ENCODE results near the gene COMMD1. TPM values are rescaled to one million over a fixed set of nuclear protein-coding genes. Genes with fewer than 3 reads are reported as not detected.
A peak's percentile ranks its signal among the peaks of the same experiment; 100 is the strongest.
"Not testable (repeated sequence)": the region's sequence is repeated elsewhere in the genome, so short reads cannot be mapped to it uniquely, and the experiment has no call there.

Gene COMMD1
- total RNA-seq, 1 experiment from 2014 or later = 32.4 TPM

DNA sequence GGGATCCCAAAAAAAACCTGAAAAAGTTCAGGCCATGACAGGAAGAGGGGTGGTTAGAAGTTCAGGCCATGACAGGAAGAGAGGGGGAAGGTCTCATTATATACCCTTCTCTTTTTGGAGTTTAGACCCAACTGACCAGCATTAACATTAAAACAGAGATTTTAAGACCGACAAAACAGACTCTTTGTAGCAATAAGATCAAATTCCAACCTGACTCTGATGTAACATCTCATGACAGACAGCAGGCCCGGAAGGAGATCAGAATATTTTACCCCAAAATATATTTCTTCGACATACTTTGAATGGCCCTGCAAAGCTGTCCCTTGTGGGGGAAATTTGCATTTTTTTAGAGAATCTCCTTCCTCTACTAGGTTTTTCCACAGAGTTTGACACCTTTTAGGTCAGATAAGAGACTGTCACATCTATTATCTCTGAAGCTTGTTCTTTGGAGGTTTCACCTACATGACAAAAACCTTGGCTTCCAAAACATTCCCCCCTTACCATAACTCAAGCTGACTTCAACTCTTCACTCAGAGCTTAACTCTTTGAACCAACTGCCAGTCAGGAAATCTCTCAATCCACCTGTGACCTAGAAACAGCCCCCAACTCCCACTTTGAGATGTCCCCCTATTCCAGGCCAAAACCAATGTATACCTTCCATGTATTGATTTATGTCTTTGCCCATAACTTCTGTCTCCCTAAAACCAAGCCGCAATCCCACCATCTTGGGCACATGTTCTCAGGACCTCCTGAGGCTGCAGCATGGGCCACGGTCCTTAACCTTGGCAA is 239.4 kb downstream of the COMMD1 start:
- in situ Hi-C loops (cut with HindIII; ENCODE audit: low pct_unique_long_range_greater_than_20kb, low sequenced_read_pairs) = no loop called here
- DNase-seq (ENCODE audit: low read depth) = no peak

GRCh38 chr2:62145478-62146100 is 240.1 kb downstream of the COMMD1 start:
- in situ Hi-C loops (cut with HindIII; ENCODE audit: low pct_unique_long_range_greater_than_20kb, low sequenced_read_pairs) = no loop called here
- DNase-seq (ENCODE audit: low read depth) = no peak

- in situ Hi-C loops (cut with HindIII; ENCODE audit: low pct_unique_long_range_greater_than_20kb, low sequenced_read_pairs) = not testable (repeated sequence)
Measured at GRCh38 chr2:62146790-62147189, 241.3 kb downstream of the COMMD1 start.

DNA sequence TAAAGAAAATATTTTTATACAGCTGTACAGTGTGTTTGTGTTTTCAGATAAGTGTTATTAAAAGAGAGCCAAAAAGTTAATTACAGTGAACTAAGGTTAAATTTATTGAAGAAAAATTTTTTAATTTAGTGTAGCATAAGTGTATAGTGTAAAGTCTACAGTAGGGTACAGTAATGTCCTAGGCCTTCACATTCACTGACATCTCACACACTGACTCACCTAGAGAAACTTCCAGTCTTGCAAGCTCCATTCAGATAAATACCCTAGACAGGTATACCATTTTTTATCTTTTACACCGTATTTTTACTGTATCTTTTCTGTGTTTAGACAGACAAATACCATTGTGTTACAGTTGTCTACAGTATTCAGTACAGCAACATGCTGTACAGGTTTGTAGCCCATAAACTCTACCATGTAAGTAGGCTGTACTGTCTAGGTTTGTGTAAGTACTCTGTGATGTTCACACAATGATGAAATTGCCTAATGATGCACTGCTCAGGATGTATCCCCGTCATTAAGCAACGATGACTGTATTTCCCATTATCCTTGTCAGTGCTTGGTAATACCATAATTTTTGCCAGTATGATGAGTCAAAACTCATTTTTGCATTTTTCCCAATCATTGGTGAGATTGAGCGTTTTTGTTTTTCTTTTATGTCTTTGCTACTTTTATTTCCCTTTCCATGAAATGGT is 242.3 kb downstream of the COMMD1 start:
- in situ Hi-C loops (cut with HindIII; ENCODE audit: low pct_unique_long_range_greater_than_20kb, low sequenced_read_pairs) = no loop called here
- no peak for DNase-seq (ENCODE audit: low read depth)

More at GRCh38 chr2:62146790-62147189, 241.3 kb downstream of the COMMD1 start:
- not testable (repeated sequence) for DNase-seq (ENCODE audit: low read depth)

DNA sequence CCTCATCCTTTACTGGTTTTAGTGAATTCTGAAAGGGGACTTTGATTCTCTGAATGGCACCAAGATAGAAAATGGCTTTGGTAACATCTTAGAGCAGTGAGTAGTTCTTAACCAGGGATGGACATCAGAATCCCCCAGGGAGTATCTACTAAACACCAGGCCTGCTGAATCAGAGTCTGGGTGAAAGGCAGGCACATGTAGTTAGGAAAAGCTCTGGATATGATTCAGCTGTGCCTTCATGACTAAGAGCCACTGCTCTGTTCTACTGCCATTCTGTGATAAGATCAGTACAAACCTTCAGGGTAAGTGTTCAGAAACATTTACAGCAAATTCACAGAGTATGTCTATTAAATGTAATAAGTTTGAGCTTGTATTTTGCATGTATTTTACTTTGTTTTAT is 244.2 kb downstream of the COMMD1 start:
- in situ Hi-C loops (cut with HindIII; ENCODE audit: low pct_unique_long_range_greater_than_20kb, low sequenced_read_pairs) = no loop called here
- peak; percentile 19 for DNase-seq (ENCODE audit: low read depth)

DNA sequence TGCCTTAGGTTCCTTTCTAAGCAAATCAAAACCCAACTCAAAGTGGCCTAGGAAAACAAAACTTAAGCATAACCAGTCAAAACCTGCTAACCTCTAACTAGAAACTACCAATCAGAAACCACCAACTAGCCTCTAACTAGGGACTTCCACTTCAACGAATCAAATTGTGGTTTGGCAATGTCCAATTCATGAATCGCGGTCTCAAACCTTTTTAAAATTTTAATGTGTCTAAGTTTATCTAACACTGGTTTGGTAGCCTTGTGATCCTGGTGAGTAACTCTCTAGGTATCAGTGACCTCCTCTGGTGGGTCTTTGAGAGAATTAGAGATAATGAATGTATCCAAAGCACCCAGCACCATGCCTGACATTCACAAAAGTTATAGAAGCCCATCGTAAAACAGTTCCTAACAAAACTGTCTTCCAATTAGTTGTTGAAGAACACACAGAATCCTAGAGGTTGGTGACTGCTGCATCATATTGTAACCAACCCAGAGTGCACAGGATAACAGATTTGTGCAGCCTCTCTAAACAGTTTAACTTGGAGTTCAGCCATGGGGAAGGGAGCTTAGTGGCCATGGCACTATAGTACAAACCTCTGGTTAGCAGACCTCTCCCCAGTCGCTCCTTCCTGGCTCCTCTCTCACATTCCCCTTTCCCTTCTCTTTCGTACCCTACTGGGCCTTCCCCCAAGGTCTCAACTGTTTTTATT is 245.3 kb downstream of the COMMD1 start:
- in situ Hi-C loops (cut with HindIII; ENCODE audit: low pct_unique_long_range_greater_than_20kb, low sequenced_read_pairs) = no loop called here
- no peak for DNase-seq (ENCODE audit: low read depth)

GRCh38 chr2:62151306-62151638 is 245.8 kb downstream of the COMMD1 start:
- DNase-seq (ENCODE audit: low read depth) = no peak
- in situ Hi-C loops (cut with HindIII; ENCODE audit: low pct_unique_long_range_greater_than_20kb, low sequenced_read_pairs) = no loop called here

DNA sequence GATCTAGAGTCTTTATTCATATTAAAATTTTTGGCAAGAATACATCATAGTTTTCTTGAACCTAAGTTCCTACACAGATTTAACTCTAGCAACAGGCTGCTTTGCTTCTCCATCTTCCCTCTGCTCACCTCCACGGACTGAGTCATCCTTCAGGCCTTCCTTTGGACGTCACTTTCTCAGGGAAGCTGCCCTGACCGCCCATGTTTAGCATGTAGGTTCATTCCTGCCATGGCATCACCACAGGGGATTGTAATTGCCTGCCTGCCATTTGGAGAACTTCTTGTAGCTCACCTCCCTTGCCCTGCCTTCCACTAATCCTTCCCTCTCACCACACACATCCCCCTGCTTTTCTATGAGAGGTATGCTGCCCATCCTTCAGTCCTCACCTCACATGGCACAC is 246.5 kb downstream of the COMMD1 start:
- DNase-seq (ENCODE audit: low read depth) = no peak
- in situ Hi-C loops (cut with HindIII; ENCODE audit: low pct_unique_long_range_greater_than_20kb, low sequenced_read_pairs) = no loop called here

DNA sequence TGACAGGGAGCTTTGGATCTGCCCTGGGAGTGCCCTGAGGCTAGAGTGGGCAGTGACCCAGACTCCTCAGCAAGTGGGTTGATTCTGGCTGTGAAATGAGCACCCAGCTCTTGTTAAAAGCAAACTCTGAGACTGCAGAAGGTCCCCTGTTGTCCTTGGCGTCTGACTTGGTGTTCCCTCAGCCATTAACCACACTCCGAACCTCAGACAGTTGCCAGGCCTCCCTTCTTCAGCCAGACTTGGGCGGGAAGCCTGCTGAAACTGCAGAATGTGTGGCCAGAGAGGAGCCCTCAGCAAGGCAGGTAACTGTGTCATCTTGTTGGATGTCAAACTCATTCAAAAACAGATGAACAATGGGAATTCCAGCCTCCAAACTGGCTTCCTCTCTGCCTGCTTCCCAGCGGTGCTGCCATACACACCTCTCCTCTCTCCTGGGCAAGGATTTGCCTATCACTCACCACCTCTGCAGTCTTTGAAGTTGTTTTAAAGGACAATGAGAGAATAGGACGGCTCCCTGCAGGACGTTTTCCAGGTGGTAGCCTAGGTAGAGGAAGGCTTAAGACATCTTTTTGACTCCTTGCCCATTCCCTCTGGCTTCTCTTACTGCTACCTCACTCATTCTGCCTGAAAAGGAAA is 251.5 kb downstream of the COMMD1 start:
- DNase-seq (ENCODE audit: low read depth) = no peak
- in situ Hi-C loops (cut with HindIII; ENCODE audit: low pct_unique_long_range_greater_than_20kb, low sequenced_read_pairs) = no loop called here

- in situ Hi-C loops (cut with HindIII; ENCODE audit: low pct_unique_long_range_greater_than_20kb, low sequenced_read_pairs) = no loop called here
- no peak for DNase-seq (ENCODE audit: low read depth)
Measured at GRCh38 chr2:62158444-62159121, 253.1 kb downstream of the COMMD1 start.

- DNase-seq (ENCODE audit: low read depth); in situ Hi-C loops (cut with HindIII; ENCODE audit: low pct_unique_long_range_greater_than_20kb, low sequenced_read_pairs): not testable (repeated sequence)
Measured at GRCh38 chr2:62160691-62161090, 255.2 kb downstream of the COMMD1 start.

GRCh38 chr2:62163106-62163831 is 257.8 kb downstream of the COMMD1 start:
- DNase-seq (ENCODE audit: low read depth) = no peak
- in situ Hi-C loops (cut with HindIII; ENCODE audit: low pct_unique_long_range_greater_than_20kb, low sequenced_read_pairs) = no loop called here

GRCh38 chr2:62163834-62164233 is 258.4 kb downstream of the COMMD1 start:
- DNase-seq (ENCODE audit: low read depth) = no peak
- in situ Hi-C loops (cut with HindIII; ENCODE audit: low pct_unique_long_range_greater_than_20kb, low sequenced_read_pairs) = no loop called here

DNA sequence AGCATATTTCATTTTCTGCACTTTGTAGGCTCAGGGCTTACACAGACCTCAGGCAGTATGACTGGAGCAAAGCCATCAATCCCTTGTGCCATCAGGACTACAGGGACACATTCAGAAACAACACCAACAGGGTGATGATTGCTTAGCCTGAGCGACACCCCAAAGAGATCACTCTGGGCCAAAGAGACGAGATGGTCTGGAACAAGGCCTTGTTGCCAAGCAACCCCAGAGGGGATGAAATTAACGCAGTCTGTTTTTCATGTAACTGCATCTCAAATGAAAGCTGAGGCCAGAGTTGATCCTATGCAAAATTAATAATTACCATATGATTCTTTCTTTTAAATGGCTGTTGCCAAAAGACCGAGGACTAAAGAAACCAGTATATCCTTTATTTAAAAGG is 270.3 kb downstream of the COMMD1 start:
- DNase-seq (ENCODE audit: low read depth) = no peak
- in situ Hi-C loops (cut with HindIII; ENCODE audit: low pct_unique_long_range_greater_than_20kb, low sequenced_read_pairs) = no loop called here

- in situ Hi-C loops (cut with HindIII; ENCODE audit: low pct_unique_long_range_greater_than_20kb, low sequenced_read_pairs) = no loop called here
Measured at GRCh38 chr2:62176801-62177200, 271.3 kb downstream of the COMMD1 start.

GRCh38 chr2:62177392-62178049 is 272.0 kb downstream of the COMMD1 start:
- in situ Hi-C loops (cut with HindIII; ENCODE audit: low pct_unique_long_range_greater_than_20kb, low sequenced_read_pairs) = no loop called here
- DNase-seq (ENCODE audit: low read depth) = no peak

More at GRCh38 chr2:62176801-62177200, 271.3 kb downstream of the COMMD1 start:
- no peak for DNase-seq (ENCODE audit: low read depth)

All from Caki2 (cell line).